Mesenteric fat pad (tissue), 1 donor: ENCODE results near the gene CRPPA. TPM values are rescaled to one million over a fixed set of nuclear protein-coding genes. Genes with fewer than 3 reads are reported as not detected.
"Not testable (repeated sequence)": the region's sequence is repeated elsewhere in the genome, so short reads cannot be mapped to it uniquely, and the experiment has no call there.

ENCODE experiments used
- DNase-seq: peaks from one replicate; pipeline ENCODE4 v3.0.0-alpha.2; 2020; ENCODE audit warnings: low spot score
- long read RNA-seq: library from polyadenylated mRNA; unstranded; transcript quantifications from one replicate; pipeline ENCODE4 v2.0.0, GENCODE V29; 2020
- total RNA-seq: library from RNA; stranded (reverse); fragmentation: NEBNext Ultra II Directional; extraction: Animal tissue kit (Norgen Biotek cat#: 25700); gene quantifications from one replicate; pipeline ENCODE4 v1.2.1, GENCODE V29; 2021
- donor health status: DM: yes; HTN: yes; CAD: no.

Gene CRPPA
- 2.2 TPM for total RNA-seq
- long read RNA-seq, partial matches to known transcripts: 0 of 2 reads
- long read RNA-seq, other reads (novel, unspliced or antisense): 2 of 2 reads

- no peak for DNase-seq
Observed at GRCh38 chr7:16421333-16422102, at the start of gene CRPPA. CRPPA (minus strand) TSS chr7:16421538; CDS start chr7:16421322, 216 bp downstream.

- DNase-seq: no peak
Observed at GRCh38 chr7:16465469-16466361, 44.4 kb upstream of the CRPPA start, which contains the start of gene SOSTDC1. SOSTDC1 (minus strand) TSS chr7:16465738; CDS start chr7:16465668, 70 bp downstream.

GRCh38 chr7:16463949-16464715, 42.8 kb upstream of the CRPPA start:
- DNase-seq: no peak

- DNase-seq: no peak
Observed at GRCh38 chr7:16463520-16463919, 42.2 kb upstream of the CRPPA start.

- no peak for DNase-seq
Observed at GRCh38 chr7:16462431-16462889, 41.1 kb upstream of the CRPPA start.

GRCh38 chr7:16460789-16461493, 39.6 kb upstream of the CRPPA start:
- no peak for DNase-seq

GRCh38 chr7:16456303-16456702, 35.0 kb upstream of the CRPPA start:
- not testable (repeated sequence) for DNase-seq

- no peak for DNase-seq
Observed at GRCh38 chr7:16455591-16455990, 34.3 kb upstream of the CRPPA start.

GRCh38 chr7:16450366-16450765, 29.0 kb upstream of the CRPPA start:
- DNase-seq: no peak

- DNase-seq: no peak
Observed at GRCh38 chr7:16447876-16448275, 26.5 kb upstream of the CRPPA start.

- DNase-seq: no peak
Observed at GRCh38 chr7:16446508-16446907, 25.2 kb upstream of the CRPPA start.

- DNase-seq: not testable (repeated sequence)
Observed at GRCh38 chr7:16443871-16444270, 22.5 kb upstream of the CRPPA start.

- DNase-seq: no peak
Observed at GRCh38 chr7:16438988-16439387, 17.6 kb upstream of the CRPPA start.

GRCh38 chr7:16436306-16436705, 15.0 kb upstream of the CRPPA start:
- no peak for DNase-seq

GRCh38 chr7:16433568-16434122, 12.3 kb upstream of the CRPPA start:
- DNase-seq: no peak

GRCh38 chr7:16432425-16432731, 11.0 kb upstream of the CRPPA start:
- DNase-seq: no peak

GRCh38 chr7:16431646-16432424, 10.5 kb upstream of the CRPPA start:
- no peak for DNase-seq

GRCh38 chr7:16430133-16430532, 8.8 kb upstream of the CRPPA start:
- no peak for DNase-seq

GRCh38 chr7:16428672-16429071, 7.3 kb upstream of the CRPPA start:
- DNase-seq: no peak

- no peak for DNase-seq
Observed at GRCh38 chr7:16428182-16428581, 6.8 kb upstream of the CRPPA start.
